GM19238 (cell line): ENCODE results near the gene DEGS1.
A peak's percentile ranks its signal among the peaks of the same experiment; 100 is the strongest.

Source experiments
- DNase-seq: peaks from one replicate; pipeline ENCODE4 v3.0.0; 2011; ENCODE audit warnings: low spot score; ENCODE audit not compliant: insufficient read length

DEGS1 gene

GRCh38 chr1:224182866-224183590 lies at the start of gene DEGS1:
Gene DEGS1, plus strand, starts transcription at chr1:224183240. Its CDS starts 97 bp downstream, at chr1:224183337.
- peak; percentile 92 for DNase-seq

GRCh38 chr1:224133741-224134299 lies 49.2 kb upstream of the DEGS1 start:
- DNase-seq: no peak

GRCh38 chr1:224137518-224137917 lies 45.5 kb upstream of the DEGS1 start:
- DNase-seq: no peak

- DNase-seq: no peak
These were observed 44.8 kb upstream of the DEGS1 start for GRCh38 chr1:224138198-224138597.

GRCh38 chr1:224141693-224142092 lies 41.3 kb upstream of the DEGS1 start:
- DNase-seq: no peak

GRCh38 chr1:224149709-224150108 lies 33.3 kb upstream of the DEGS1 start:
- no peak for DNase-seq

- no peak for DNase-seq
These were observed 31.9 kb upstream of the DEGS1 start for GRCh38 chr1:224151117-224151516.

- no peak for DNase-seq
These were observed 25.7 kb upstream of the DEGS1 start for GRCh38 chr1:224157316-224157715.

GRCh38 chr1:224159541-224159940 lies 23.5 kb upstream of the DEGS1 start:
- no peak for DNase-seq

GRCh38 chr1:224160171-224160682 lies 22.8 kb upstream of the DEGS1 start:
- no peak for DNase-seq

GRCh38 chr1:224162768-224163167 lies 20.3 kb upstream of the DEGS1 start:
- DNase-seq: no peak

- DNase-seq: no peak
These were observed 19.7 kb upstream of the DEGS1 start for GRCh38 chr1:224163311-224163710.

- DNase-seq: peak; percentile 21
These were observed 14.1 kb upstream of the DEGS1 start for GRCh38 chr1:224168859-224169380.

- DNase-seq: no peak
These were observed 13.2 kb upstream of the DEGS1 start for GRCh38 chr1:224169718-224170270.

GRCh38 chr1:224170343-224170742 lies 12.7 kb upstream of the DEGS1 start:
- no peak for DNase-seq

GRCh38 chr1:224170748-224171478 lies 12.1 kb upstream of the DEGS1 start:
- no peak for DNase-seq

- DNase-seq: no peak
These were observed 10.8 kb upstream of the DEGS1 start for GRCh38 chr1:224172229-224172628.

- DNase-seq: no peak
These were observed 9.5 kb upstream of the DEGS1 start for GRCh38 chr1:224173523-224173922.

GRCh38 chr1:224175617-224176016 lies 7.4 kb upstream of the DEGS1 start:
- no peak for DNase-seq

- DNase-seq: no peak
These were observed 5.6 kb upstream of the DEGS1 start for GRCh38 chr1:224177356-224177999.

- no peak for DNase-seq
These were observed 4.1 kb upstream of the DEGS1 start for GRCh38 chr1:224178894-224179293.
